WTC11 (cell line): ENCODE results near the gene GRIN2A. TPM values are rescaled to one million over a fixed set of nuclear protein-coding genes. Genes with fewer than 3 reads are reported as not detected.

Source experiments
- ATAC-seq: fragments of 200-7000 bp; cut with Tn5 transposase; 2 replicates; pipeline ENCODE4 v1.10.0; 2021; ENCODE audit warnings: mild to moderate bottlenecking, moderate library complexity
- CTCF ChIA-PET: fragments of 300-600 bp; sonication (Branson Sonifier 250); formaldehyde crosslinking; loops from one replicate; lab custom pipeline; 2021; ENCODE audit warnings: antibody characterized with exemption; lab: Charles Lee
- POLR2A ChIA-PET: fragments of 350-600 bp; sonication (Branson Sonifier 250); formaldehyde crosslinking; loops from one replicate; lab custom pipeline; 2021; ENCODE audit warnings: antibody characterized with exemption; lab: Charles Lee
- DNase-seq: peaks from one replicate; pipeline ENCODE4 v3.0.0; 2021; ENCODE audit warnings: low spot score
- H3K27ac Mint-ChIP-seq: 2 replicates; pipeline ENCODE4 v1.8.0; 2021; ENCODE audit warnings: mixed read lengths
- H3K27me3 Mint-ChIP-seq: 2 replicates; pipeline ENCODE4 v1.8.0; 2021; ENCODE audit warnings: low read depth, mild to moderate bottlenecking, moderate library complexity, mixed read lengths
- H3K36me3 Mint-ChIP-seq: 2 replicates; pipeline ENCODE4 v1.8.0; 2021; ENCODE audit warnings: mixed read lengths
- H3K4me1 Mint-ChIP-seq: 2 replicates; pipeline ENCODE4 v1.8.0; 2022; ENCODE audit warnings: mixed read lengths
- H3K4me3 Mint-ChIP-seq: 2 replicates; pipeline ENCODE4 v1.8.0; 2021; ENCODE audit warnings: mild to moderate bottlenecking, moderate library complexity, mixed read lengths
- H3K9me3 Mint-ChIP-seq: 2 replicates; pipeline ENCODE4 v1.8.0; 2021; ENCODE audit warnings: mixed read lengths
- ESRRA ChIP-seq: sonication (generic); formaldehyde crosslinking; IDR thresholded peaks from 2 replicates; pipeline ENCODE4 v1.8.1; 2022; ENCODE audit warnings: mild to moderate bottlenecking, missing genetic modification reagents, borderline replicate concordance
- ETV6 ChIP-seq: sonication (generic); formaldehyde crosslinking; IDR thresholded peaks from 2 replicates; pipeline ENCODE4 v1.8.1; 2022; ENCODE audit warnings: mild to moderate bottlenecking, missing genetic modification reagents
- GABPB1 ChIP-seq: sonication (generic); formaldehyde crosslinking; IDR thresholded peaks from 2 replicates; pipeline ENCODE4 v1.8.1; 2023; ENCODE audit warnings: mild to moderate bottlenecking, missing genetic modification reagents
- GTF2I ChIP-seq: fragments of 250-450 bp; sonication (Bioruptor Pico); conservative IDR thresholded peaks from 2 replicates; pipeline ENCODE4 v1.4.0; 2021; ENCODE audit warnings: mild to moderate bottlenecking
- IRF2 ChIP-seq: sonication (generic); formaldehyde crosslinking; IDR thresholded peaks from 2 replicates; pipeline ENCODE4 v1.8.0; 2022; ENCODE audit warnings: low read depth, missing genetic modification reagents, borderline replicate concordance
- MXD4 ChIP-seq: fragments of 250-450 bp; sonication (Bioruptor Pico); IDR thresholded peaks from 2 replicates; pipeline ENCODE4 v1.8.0; 2021; ENCODE audit warnings: mild to moderate bottlenecking, moderate library complexity, borderline replicate concordance
- PRRX2 ChIP-seq: fragments of 250-450 bp; sonication (Bioruptor Pico); IDR thresholded peaks from 2 replicates; pipeline ENCODE4 v1.8.0; 2021; ENCODE audit warnings: mild to moderate bottlenecking
- SMAD3 ChIP-seq: sonication (generic); formaldehyde crosslinking; IDR thresholded peaks from 2 replicates; pipeline ENCODE4 v1.8.0; 2022; ENCODE audit warnings: missing genetic modification reagents, mild to moderate bottlenecking, borderline replicate concordance
- SOX15 ChIP-seq: fragments of 250-450 bp; sonication (Bioruptor Pico); IDR thresholded peaks from 2 replicates; pipeline ENCODE4 v1.9.0; 2021; ENCODE audit warnings: mild to moderate bottlenecking
- TEAD1 ChIP-seq: sonication (generic); formaldehyde crosslinking; IDR thresholded peaks from 2 replicates; pipeline ENCODE4 v1.8.0; 2022; ENCODE audit warnings: mild to moderate bottlenecking, missing genetic modification reagents
- ZBTB21 ChIP-seq: sonication (generic); formaldehyde crosslinking; IDR thresholded peaks from 2 replicates; pipeline ENCODE4 v1.8.1; 2023; ENCODE audit warnings: mild to moderate bottlenecking, missing genetic modification reagents, borderline replicate concordance
- ZNF121 ChIP-seq: sonication (generic); formaldehyde crosslinking; IDR thresholded peaks from 2 replicates; pipeline ENCODE4 v1.8.0; 2023; ENCODE audit warnings: missing genetic modification reagents
- ZNF219 ChIP-seq: sonication (generic); formaldehyde crosslinking; IDR thresholded peaks from 2 replicates; pipeline ENCODE4 v1.8.0; 2023; ENCODE audit warnings: missing genetic modification reagents, mild to moderate bottlenecking, borderline replicate concordance
- ZNF232 ChIP-seq: sonication (generic); formaldehyde crosslinking; IDR thresholded peaks from 2 replicates; pipeline ENCODE4 v1.8.0; 2022; ENCODE audit warnings: mild to moderate bottlenecking, missing genetic modification reagents
- ZNF317 ChIP-seq: sonication (generic); formaldehyde crosslinking; IDR thresholded peaks from 2 replicates; pipeline ENCODE4 v1.8.1; 2023; ENCODE audit warnings: low read depth, mild to moderate bottlenecking, moderate library complexity, missing genetic modification reagents, borderline replicate concordance
- total RNA-seq: library from RNA; stranded (reverse); gene quantifications from 3 replicates; pipeline ENCODE4 v1.2.3, GENCODE V29; 2021
- TF ChIP-seq, protein P1 (sequence below): sonication (generic); formaldehyde crosslinking; IDR thresholded peaks from 2 replicates; pipeline ENCODE4 v1.8.0; 2022; ENCODE audit warnings: mild to moderate bottlenecking, missing genetic modification reagents
- TF ChIP-seq, protein P2 (sequence below): sonication (generic); formaldehyde crosslinking; IDR thresholded peaks from 2 replicates; pipeline ENCODE4 v1.8.0; 2022; ENCODE audit warnings: missing genetic modification reagents
- TF ChIP-seq, protein P3 (sequence below): sonication (generic); formaldehyde crosslinking; IDR thresholded peaks from 2 replicates; pipeline ENCODE4 v1.8.0; 2023; ENCODE audit warnings: missing genetic modification reagents, mild to moderate bottlenecking, borderline replicate concordance
- TF ChIP-seq, protein P4 (sequence below): fragments of 250-450 bp; sonication (Bioruptor Pico); IDR thresholded peaks from 2 replicates; pipeline ENCODE4 v1.9.0; 2021; ENCODE audit warnings: mild to moderate bottlenecking
- TF ChIP-seq, protein P5 (sequence below): sonication (generic); formaldehyde crosslinking; IDR thresholded peaks from 2 replicates; pipeline ENCODE4 v1.8.1; 2022; ENCODE audit warnings: low read depth, missing genetic modification reagents, borderline replicate concordance

Gene GRIN2A
- total RNA-seq, 1 experiment from 2014 or later, result 3.5 TPM

DNA sequence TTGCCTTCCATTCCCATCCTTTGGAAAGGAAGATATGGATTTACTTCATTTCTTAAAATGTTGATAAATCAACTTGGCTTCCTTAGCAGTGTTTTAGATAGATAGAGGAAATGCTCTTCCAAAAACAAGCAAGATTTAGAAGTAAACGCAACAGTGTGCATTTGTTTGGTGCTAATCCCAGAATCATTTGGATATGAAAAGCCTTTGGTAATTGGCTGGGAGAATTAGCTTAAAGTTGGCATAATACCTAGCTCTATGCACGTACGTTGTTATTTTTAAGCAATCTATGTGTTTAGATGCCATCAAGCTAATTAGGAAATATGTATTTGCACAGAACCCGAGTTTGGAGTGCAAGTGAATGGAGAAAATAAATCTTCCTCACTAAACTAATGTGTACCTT lies 415.3 kb downstream of the GRIN2A start:
- Mint-ChIP-seq H3K36me3 (peaks cover 34% of the 10 kb centered on the region), H3K9me3 (peaks cover 4% of the 10 kb centered on the region), H3K27ac (no peak overlapping the region), H3K4me3 (no peak overlapping the region), H3K4me1 (peaks cover 45% of the 10 kb centered on the region), H3K27me3 (no peaks in the 10 kb centered on the region; the same call in 1 of the 2 replicates)
- DNase-seq, result no peak
- TF ChIP-seq, protein P1, sequence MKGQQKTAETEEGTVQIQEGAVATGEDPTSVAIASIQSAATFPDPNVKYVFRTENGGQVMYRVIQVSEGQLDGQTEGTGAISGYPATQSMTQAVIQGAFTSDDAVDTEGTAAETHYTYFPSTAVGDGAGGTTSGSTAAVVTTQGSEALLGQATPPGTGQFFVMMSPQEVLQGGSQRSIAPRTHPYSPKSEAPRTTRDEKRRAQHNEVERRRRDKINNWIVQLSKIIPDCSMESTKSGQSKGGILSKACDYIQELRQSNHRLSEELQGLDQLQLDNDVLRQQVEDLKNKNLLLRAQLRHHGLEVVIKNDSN (CRISPR knock-in tag), result no peak
- TF ChIP-seq ZNF232 (CRISPR knock-in tag) (no peak), ZNF219 (no peak), IRF2 (CRISPR knock-in tag) (no peak), GTF2I (CRISPR knock-in tag) (no peak), TEAD1 (CRISPR knock-in tag) (no peak)
- TF ChIP-seq, protein P2, sequence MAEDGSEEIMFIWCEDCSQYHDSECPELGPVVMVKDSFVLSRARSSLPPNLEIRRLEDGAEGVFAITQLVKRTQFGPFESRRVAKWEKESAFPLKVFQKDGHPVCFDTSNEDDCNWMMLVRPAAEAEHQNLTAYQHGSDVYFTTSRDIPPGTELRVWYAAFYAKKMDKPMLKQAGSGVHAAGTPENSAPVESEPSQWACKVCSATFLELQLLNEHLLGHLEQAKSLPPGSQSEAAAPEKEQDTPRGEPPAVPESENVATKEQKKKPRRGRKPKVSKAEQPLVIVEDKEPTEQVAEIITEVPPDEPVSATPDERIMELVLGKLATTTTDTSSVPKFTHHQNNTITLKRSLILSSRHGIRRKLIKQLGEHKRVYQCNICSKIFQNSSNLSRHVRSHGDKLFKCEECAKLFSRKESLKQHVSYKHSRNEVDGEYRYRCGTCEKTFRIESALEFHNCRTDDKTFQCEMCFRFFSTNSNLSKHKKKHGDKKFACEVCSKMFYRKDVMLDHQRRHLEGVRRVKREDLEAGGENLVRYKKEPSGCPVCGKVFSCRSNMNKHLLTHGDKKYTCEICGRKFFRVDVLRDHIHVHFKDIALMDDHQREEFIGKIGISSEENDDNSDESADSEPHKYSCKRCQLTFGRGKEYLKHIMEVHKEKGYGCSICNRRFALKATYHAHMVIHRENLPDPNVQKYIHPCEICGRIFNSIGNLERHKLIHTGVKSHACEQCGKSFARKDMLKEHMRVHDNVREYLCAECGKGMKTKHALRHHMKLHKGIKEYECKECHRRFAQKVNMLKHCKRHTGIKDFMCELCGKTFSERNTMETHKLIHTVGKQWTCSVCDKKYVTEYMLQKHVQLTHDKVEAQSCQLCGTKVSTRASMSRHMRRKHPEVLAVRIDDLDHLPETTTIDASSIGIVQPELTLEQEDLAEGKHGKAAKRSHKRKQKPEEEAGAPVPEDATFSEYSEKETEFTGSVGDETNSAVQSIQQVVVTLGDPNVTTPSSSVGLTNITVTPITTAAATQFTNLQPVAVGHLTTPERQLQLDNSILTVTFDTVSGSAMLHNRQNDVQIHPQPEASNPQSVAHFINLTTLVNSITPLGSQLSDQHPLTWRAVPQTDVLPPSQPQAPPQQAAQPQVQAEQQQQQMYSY, result no peak
- TF ChIP-seq, protein P3, sequence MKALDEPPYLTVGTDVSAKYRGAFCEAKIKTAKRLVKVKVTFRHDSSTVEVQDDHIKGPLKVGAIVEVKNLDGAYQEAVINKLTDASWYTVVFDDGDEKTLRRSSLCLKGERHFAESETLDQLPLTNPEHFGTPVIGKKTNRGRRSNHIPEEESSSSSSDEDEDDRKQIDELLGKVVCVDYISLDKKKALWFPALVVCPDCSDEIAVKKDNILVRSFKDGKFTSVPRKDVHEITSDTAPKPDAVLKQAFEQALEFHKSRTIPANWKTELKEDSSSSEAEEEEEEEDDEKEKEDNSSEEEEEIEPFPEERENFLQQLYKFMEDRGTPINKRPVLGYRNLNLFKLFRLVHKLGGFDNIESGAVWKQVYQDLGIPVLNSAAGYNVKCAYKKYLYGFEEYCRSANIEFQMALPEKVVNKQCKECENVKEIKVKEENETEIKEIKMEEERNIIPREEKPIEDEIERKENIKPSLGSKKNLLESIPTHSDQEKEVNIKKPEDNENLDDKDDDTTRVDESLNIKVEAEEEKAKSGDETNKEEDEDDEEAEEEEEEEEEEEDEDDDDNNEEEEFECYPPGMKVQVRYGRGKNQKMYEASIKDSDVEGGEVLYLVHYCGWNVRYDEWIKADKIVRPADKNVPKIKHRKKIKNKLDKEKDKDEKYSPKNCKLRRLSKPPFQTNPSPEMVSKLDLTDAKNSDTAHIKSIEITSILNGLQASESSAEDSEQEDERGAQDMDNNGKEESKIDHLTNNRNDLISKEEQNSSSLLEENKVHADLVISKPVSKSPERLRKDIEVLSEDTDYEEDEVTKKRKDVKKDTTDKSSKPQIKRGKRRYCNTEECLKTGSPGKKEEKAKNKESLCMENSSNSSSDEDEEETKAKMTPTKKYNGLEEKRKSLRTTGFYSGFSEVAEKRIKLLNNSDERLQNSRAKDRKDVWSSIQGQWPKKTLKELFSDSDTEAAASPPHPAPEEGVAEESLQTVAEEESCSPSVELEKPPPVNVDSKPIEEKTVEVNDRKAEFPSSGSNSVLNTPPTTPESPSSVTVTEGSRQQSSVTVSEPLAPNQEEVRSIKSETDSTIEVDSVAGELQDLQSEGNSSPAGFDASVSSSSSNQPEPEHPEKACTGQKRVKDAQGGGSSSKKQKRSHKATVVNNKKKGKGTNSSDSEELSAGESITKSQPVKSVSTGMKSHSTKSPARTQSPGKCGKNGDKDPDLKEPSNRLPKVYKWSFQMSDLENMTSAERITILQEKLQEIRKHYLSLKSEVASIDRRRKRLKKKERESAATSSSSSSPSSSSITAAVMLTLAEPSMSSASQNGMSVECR (CRISPR knock-in tag), result no peak
- TF ChIP-seq, protein P4, sequence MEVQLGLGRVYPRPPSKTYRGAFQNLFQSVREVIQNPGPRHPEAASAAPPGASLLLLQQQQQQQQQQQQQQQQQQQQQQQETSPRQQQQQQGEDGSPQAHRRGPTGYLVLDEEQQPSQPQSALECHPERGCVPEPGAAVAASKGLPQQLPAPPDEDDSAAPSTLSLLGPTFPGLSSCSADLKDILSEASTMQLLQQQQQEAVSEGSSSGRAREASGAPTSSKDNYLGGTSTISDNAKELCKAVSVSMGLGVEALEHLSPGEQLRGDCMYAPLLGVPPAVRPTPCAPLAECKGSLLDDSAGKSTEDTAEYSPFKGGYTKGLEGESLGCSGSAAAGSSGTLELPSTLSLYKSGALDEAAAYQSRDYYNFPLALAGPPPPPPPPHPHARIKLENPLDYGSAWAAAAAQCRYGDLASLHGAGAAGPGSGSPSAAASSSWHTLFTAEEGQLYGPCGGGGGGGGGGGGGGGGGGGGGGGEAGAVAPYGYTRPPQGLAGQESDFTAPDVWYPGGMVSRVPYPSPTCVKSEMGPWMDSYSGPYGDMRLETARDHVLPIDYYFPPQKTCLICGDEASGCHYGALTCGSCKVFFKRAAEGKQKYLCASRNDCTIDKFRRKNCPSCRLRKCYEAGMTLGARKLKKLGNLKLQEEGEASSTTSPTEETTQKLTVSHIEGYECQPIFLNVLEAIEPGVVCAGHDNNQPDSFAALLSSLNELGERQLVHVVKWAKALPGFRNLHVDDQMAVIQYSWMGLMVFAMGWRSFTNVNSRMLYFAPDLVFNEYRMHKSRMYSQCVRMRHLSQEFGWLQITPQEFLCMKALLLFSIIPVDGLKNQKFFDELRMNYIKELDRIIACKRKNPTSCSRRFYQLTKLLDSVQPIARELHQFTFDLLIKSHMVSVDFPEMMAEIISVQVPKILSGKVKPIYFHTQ, result no peak
- ChIA-PET POLR2A (no interaction called here), CTCF (no interaction called here)
- no peak for ATAC-seq

DNA sequence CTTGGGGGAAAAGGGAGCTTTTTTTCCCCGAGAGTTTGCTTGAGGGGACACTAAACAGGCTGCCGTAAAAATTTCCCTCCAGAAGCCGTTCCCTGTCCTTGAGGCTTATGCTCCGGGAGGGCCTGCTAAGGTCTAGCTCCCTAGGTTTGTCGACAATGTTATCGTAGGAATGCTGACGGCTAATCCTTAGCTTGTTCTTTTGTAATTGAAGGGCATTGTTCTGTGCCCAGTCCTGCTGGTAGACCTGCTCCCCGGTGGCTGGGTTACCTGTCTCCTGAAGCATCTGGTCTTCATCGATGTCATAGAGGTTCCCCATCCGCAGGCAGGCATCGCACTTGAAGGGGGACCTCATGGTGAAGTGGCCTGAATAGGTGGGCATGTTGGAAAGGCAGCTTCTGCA lies 418.7 kb downstream of the GRIN2A start:
- CTCF ChIA-PET, result no interaction called here
- peaks cover 35% of the 10 kb centered on the region for H3K4me1 Mint-ChIP-seq
- no peaks in the 10 kb centered on the region; the same call in 1 of the 2 replicates for H3K27me3 Mint-ChIP-seq
- no peak overlapping the region for H3K27ac Mint-ChIP-seq
- peaks cover 4% of the 10 kb centered on the region for H3K9me3 Mint-ChIP-seq
- DNase-seq (no peak), ATAC-seq (no peak; the same call in 1 of the 2 replicates)
- POLR2A ChIA-PET, result no interaction called here
- no peak overlapping the region for H3K4me3 Mint-ChIP-seq
- peaks cover 29% of the 10 kb centered on the region for H3K36me3 Mint-ChIP-seq
- TF ChIP-seq MXD4 (no peak), SOX15 (no peak), ZNF317 (no peak), ZNF121 (CRISPR knock-in tag) (no peak), ESRRA (CRISPR knock-in tag) (no peak), GABPB1 (CRISPR knock-in tag) (no peak), ETV6 (CRISPR knock-in tag) (no peak), ZNF219 (no peak), SMAD3 (no peak), ZBTB21 (CRISPR knock-in tag) (no peak), PRRX2 (no peak), TEAD1 (CRISPR knock-in tag) (no peak)
- TF ChIP-seq, protein P5, sequence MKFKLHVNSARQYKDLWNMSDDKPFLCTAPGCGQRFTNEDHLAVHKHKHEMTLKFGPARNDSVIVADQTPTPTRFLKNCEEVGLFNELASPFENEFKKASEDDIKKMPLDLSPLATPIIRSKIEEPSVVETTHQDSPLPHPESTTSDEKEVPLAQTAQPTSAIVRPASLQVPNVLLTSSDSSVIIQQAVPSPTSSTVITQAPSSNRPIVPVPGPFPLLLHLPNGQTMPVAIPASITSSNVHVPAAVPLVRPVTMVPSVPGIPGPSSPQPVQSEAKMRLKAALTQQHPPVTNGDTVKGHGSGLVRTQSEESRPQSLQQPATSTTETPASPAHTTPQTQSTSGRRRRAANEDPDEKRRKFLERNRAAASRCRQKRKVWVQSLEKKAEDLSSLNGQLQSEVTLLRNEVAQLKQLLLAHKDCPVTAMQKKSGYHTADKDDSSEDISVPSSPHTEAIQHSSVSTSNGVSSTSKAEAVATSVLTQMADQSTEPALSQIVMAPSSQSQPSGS (CRISPR knock-in tag), result no peak
